ENCODE data around the gene CAPN12. TPM values are rescaled to one million over a fixed set of nuclear protein-coding genes. Genes with fewer than 3 reads are reported as not detected.
"Not testable (repeated sequence)": the region's sequence is repeated elsewhere in the genome, so short reads cannot be mapped to it uniquely, and the experiment has no call there.

Gene CAPN12
- total RNA-seq, 1 experiment from 2014 or later, result 43.9 TPM

- no peaks in the 10 kb centered on the region for H4K20me1 ChIP-seq (ENCODE audit: insufficient read depth)
- POLR2A ChIA-PET (ENCODE audit: unreplicated experiment), result no interaction called here
- H3K4me3 ChIP-seq, result no peak within 1 kb of the TSS
- no peaks in the 10 kb centered on the region for H3K9me2 ChIP-seq (ENCODE audit: insufficient read depth)
- no TSS peak for BruUV-seq (replicated peaks)
- no peak within 1 kb of the TSS for H3K27ac ChIP-seq
- no peak for TF ChIP-seq EZH2 (IDR thresholded peaks at IDR 0.05; ENCODE audit: low read depth)
- TF ChIP-seq, protein P1, sequence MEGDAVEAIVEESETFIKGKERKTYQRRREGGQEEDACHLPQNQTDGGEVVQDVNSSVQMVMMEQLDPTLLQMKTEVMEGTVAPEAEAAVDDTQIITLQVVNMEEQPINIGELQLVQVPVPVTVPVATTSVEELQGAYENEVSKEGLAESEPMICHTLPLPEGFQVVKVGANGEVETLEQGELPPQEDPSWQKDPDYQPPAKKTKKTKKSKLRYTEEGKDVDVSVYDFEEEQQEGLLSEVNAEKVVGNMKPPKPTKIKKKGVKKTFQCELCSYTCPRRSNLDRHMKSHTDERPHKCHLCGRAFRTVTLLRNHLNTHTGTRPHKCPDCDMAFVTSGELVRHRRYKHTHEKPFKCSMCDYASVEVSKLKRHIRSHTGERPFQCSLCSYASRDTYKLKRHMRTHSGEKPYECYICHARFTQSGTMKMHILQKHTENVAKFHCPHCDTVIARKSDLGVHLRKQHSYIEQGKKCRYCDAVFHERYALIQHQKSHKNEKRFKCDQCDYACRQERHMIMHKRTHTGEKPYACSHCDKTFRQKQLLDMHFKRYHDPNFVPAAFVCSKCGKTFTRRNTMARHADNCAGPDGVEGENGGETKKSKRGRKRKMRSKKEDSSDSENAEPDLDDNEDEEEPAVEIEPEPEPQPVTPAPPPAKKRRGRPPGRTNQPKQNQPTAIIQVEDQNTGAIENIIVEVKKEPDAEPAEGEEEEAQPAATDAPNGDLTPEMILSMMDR (conservative IDR thresholded peaks at IDR 0.05), result no peak
- no peaks in the 10 kb centered on the region for H3K36me3 ChIP-seq (ENCODE audit: low read depth)
- CTCF ChIA-PET, result interaction anchor here (0.6 kb wide), 1 partner anchor 135 kb away, joined by 6 read pairs; no protein-coding TSS in a partner anchor
- H3F3A ChIP-seq (ENCODE audit: insufficient read depth, low read depth), result no peaks in the 10 kb centered on the region; the same call in none of the 2 replicates
- no peaks in the 10 kb centered on the region for H3K79me2 ChIP-seq (ENCODE audit: low read depth)
- H3K4me1 ChIP-seq (replicated peaks; ENCODE audit: insufficient read depth), result peaks cover 12% of the 10 kb centered on the region; the same call in 1 of the 2 replicates
- intact Hi-C loops (cut with micrococcal nuclease; ENCODE audit: unreplicated experiment), result no loop called here
- H3K4me2 ChIP-seq, result no peak within 1 kb of the TSS
- H2AFZ ChIP-seq, result no peak within 1 kb of the TSS
- no peaks in the 10 kb centered on the region for H3K9me3 ChIP-seq (ENCODE audit: insufficient read depth, low read depth)
- no peaks in the 10 kb centered on the region for H3K27me3 ChIP-seq (ENCODE audit: insufficient read depth, low read depth)
- DNase-seq, result no peak
These were observed 44.4 kb upstream of the CAPN12 start, which contains the start of gene LGALS7B for GRCh38 chr19:38788478-38789243. LGALS7B (plus strand) TSS chr19:38789200; CDS start chr19:38789227, 27 bp downstream.

DNA sequence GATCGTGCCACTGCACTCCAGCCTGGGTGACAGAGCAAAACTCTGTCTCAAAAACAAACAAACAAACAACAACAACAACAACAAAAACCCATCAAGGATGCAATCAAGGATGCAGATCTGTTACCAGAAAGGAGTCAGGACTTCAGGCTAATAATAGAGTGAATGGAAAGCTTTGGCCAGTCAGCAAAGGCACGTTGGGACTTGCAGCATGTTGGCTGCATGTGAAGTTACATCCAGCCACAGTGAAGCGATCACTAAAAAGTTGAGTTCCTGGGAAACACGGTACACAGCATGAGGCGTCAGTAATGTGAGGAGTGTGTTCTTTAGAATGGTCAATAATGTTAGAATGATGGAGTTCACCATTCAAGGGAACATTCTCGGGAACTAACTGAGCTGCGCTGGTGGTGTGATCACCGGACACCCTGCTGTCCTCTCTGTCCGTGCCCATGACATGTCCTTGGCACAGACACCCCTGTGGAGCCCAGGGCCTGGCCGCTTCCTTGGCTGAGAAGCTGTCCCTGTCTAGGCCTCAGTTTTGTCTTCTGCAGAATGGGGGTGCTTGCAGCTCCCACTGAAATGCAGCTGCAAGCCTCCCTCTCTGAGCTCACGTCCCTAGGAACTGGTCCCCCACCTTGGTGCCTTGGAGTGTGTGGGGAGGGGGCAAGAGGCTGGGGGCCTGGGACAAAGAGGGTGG lies 42.4 kb upstream of the CAPN12 start:
- Histone ChIP-seq H3K9me3 (ENCODE audit: insufficient read depth, low read depth) (no peaks in the 10 kb centered on the region), H3K4me1 (replicated peaks; ENCODE audit: insufficient read depth) (no peaks in the 10 kb centered on the region), H3K4me3 (no peak overlapping the region), H3F3A (ENCODE audit: insufficient read depth, low read depth) (no peaks in the 10 kb centered on the region), H3K9me2 (ENCODE audit: insufficient read depth) (no peaks in the 10 kb centered on the region), H3K4me2 (no peak overlapping the region), H3K36me3 (ENCODE audit: low read depth) (no peaks in the 10 kb centered on the region), H4K20me1 (ENCODE audit: insufficient read depth) (no peaks in the 10 kb centered on the region), H3K79me2 (ENCODE audit: low read depth) (no peaks in the 10 kb centered on the region), H3K27ac (no peak overlapping the region), H3K27me3 (ENCODE audit: insufficient read depth, low read depth) (no peaks in the 10 kb centered on the region), H2AFZ (no peak overlapping the region)
- ChIA-PET CTCF (interaction anchor here (0.6 to 1.0 kb wide), 2 partner anchors 17 to 500 kb away, joined by 3 read pairs; no protein-coding TSS in a partner anchor), POLR2A (ENCODE audit: unreplicated experiment) (no interaction called here)
- intact Hi-C loops (cut with micrococcal nuclease; ENCODE audit: unreplicated experiment), result no loop called here
- no peak for DNase-seq
- BruUV-seq (replicated peaks), result no TSS peak
- TF ChIP-seq, protein P1 (conservative IDR thresholded peaks at IDR 0.05), result no peak
- no peak for TF ChIP-seq EZH2 (IDR thresholded peaks at IDR 0.05; ENCODE audit: low read depth)

DNA sequence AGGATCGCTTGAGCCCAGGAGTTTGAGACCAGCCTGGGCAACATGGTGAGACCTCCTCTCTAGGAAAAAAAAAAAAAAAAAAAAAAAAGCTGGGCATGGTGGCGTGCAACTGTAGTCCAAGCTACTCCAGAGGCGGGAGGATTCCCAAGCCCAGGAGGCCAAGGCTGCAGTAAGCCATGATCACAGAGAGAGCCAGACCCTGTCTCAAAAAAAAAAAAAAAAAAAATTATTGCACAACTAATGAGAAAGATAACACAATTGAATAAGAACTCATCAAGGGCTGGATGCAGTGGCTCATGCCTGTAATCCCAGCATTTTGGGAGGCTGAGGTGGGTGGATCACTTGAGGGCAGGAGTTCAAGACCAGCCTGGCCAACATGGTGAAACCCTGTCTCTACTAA lies 41.8 kb upstream of the CAPN12 start:
- H3K4me3 ChIP-seq; H3K9me2 ChIP-seq (ENCODE audit: insufficient read depth); H3K9me3 ChIP-seq (ENCODE audit: insufficient read depth, low read depth); H3F3A ChIP-seq (ENCODE audit: insufficient read depth, low read depth); H4K20me1 ChIP-seq (ENCODE audit: insufficient read depth); H3K36me3 ChIP-seq (ENCODE audit: low read depth); BruUV-seq (replicated peaks); H3K27me3 ChIP-seq (ENCODE audit: insufficient read depth, low read depth); H3K27ac ChIP-seq; CTCF ChIA-PET; POLR2A ChIA-PET (ENCODE audit: unreplicated experiment); intact Hi-C loops (cut with micrococcal nuclease; ENCODE audit: unreplicated experiment); H2AFZ ChIP-seq; H3K4me2 ChIP-seq; H3K79me2 ChIP-seq (ENCODE audit: low read depth); DNase-seq; H3K4me1 ChIP-seq (replicated peaks; ENCODE audit: insufficient read depth): not testable (repeated sequence)

Measured in PC-9 (cell line).